Measurements from ENCODE around the gene PPP1R13B.

Gene PPP1R13B

DNA sequence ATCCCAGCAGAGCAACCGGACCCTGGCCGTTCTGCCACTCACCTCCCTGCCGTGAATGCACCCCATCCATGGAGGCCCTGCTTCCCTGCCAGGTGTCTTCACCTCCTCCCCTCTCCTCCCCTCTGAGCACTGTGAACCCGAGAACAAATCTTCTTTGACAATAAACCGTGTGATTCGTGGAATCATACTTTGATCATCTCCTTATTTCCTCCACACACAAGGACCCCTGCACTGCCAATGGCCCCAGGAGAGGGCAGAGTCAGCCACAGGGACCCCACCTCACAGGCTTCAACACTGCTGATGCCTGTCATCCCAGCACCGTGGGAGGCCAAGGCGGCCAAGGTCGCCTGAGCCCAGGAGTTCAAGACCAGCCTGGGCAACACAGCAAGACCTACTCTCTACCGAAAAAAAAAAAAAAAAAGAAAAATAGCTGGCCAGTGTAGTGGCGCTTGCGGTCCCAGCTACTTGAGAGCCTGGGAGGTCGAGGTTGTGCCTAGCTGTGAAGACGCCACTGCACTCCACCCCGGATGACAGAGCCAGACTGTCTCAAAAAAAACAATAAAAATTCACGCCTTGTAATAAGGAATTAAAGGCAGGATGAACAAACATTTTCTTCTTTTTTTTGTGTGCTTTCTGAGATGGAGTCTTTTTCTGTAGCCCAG, 133.2 kb downstream of the PPP1R13B start:
- no peak for TF ChIP-seq GATA2 (IDR thresholded peaks at IDR 0.05; ENCODE audit: low read depth, low read length)
- no peak for TF ChIP-seq GATA3 (IDR thresholded peaks at IDR 0.05; ENCODE audit: low read depth, low read length)

DNA sequence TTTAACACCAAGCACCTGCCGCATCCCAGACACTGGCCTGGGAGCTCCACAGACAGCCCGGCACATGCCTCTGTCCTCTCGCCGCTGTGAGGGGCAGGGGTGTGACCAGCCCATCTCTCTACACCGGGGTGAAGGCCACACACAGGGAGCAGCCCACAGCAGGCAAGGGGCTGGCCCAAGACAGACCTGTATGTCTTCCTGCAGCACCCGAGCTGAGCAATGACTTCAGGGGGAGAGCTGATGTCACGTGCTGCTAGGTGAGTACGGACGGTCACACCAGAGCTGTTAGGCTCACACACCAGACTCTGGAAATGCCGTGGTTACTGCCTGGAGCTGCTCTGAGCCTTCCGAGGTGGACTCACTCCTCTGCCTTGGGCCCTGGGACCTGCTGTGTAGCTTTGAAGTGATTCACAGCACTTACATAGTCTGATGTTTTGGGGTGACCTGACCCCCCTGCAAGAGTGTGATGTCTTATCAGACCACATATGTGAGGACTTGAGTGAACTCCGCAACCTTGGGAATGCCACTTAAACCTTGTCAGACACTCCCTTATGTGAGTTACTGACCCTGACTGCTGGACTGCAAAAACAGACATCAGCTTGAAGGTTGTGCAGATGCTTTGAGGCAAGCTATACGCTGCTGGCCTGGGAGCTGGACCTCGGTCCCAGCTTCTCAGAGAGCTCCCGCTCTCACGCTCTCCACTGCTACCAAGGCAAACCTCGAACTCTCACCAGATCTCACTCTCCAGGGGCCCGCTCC, 133.9 kb downstream of the PPP1R13B start:
- TF ChIP-seq GATA3 (IDR thresholded peaks at IDR 0.05; ENCODE audit: low read depth, low read length) (no peak), GATA2 (IDR thresholded peaks at IDR 0.05; ENCODE audit: low read depth, low read length) (no peak)

DNA sequence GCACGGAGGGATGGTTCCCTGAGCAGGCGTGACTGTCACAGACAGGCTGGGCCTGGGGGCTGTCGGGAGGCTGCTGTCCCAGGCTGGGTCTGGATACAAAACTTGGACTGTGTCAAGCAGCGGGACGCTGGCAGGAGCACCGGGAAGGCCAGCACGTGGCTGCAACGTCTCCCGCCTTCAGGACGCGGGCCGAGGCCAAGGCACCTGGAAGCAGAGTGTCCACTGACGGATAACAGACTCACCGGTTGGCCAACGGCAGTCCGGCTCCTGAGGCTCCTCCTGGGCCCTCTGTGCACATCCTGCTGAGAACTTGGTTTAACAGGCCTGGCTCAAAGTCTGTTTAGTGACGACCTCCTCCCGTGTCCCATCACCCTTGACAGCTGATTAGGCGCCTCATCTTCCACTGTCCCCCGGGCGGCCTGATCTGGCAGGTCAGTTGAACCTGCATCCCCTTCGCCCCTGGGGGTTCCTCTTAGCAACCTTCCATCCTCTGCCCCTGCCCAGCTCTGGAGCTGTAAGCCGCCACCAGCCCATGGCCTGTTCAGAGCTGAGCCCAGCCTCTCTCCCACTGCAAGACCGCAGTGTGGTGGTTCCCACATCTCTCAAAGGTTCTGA, 134.6 kb downstream of the PPP1R13B start:
- TF ChIP-seq GATA2 (IDR thresholded peaks at IDR 0.05; ENCODE audit: low read depth, low read length), result no peak
- TF ChIP-seq GATA3 (IDR thresholded peaks at IDR 0.05; ENCODE audit: low read depth, low read length), result no peak

DNA sequence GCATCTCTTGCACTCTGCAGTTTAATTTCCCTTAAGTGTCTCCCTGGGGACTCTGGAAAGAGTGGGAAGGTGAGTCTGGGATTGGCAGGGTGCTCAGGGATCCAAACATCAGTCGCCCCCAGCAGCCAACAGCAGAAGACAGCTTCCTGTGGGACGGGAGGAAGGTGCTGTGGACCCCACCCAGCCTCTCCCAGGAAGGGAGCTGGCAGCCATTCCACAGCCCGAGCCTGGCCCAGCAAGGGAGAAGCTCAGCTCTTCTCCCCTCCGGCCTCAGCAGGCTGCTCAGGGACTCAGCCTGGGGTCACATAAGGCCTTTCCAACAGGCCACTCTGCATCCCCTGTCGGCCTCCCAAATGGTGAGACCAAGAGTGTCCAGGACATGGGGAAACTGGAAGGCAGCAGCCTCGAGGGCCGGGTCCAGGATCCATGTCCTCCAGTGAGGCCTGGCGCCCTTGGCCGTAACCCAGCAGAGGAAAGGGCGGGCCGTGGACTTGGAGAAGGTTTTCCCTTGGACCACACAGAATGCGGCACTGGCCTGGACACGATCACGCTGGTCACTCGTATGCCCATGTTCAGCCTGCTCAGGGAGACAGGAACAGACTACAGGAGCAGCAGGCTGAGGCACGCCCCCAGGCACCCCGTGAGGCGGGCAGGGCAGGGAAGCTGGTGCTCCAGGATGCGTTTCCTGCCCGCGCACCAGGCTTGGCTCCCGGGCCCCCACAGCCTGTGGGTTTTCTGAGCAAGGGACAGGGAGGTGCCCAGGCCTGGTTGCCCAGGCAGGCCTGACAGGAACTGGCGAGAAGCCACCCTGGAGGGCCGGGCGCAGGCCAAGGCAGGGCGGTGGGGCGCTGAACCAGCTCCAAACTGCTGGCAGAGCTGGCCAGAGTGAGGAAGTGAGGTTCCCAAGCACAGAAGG, 135.6 kb downstream of the PPP1R13B start:
- TF ChIP-seq GATA3 (IDR thresholded peaks at IDR 0.05; ENCODE audit: low read depth, low read length), result no peak
- TF ChIP-seq GATA2 (IDR thresholded peaks at IDR 0.05; ENCODE audit: low read depth, low read length), result no peak

DNA sequence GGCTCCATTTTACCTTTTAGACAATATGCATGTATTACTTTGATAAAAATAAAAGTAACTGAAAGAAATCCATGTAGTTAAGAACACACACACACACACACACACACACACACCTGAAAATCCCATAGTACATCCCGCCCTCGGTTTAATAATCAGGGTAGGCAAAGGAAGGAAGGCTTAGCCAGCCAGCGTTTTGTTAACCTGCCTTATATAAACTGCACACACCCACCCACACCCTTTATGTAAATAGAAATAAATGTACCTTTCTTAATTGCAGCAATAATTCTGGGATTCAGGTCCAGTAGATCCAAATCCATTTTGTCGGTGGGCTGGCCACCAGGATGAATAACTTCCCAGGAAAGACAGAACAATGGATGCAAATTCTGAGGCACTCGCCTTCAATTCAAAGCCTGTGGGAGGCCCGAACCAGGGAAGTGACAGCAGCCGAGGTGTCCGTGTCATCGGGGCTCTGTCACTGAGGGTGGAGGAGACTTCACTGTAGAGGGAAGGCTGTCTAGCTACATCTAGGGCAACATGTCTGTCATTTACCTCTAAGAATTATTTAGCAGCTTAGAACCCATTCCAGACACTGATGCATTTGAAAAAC, 136.5 kb downstream of the PPP1R13B start:
- TF ChIP-seq GATA3 (IDR thresholded peaks at IDR 0.05; ENCODE audit: low read depth, low read length) (no peak), GATA2 (IDR thresholded peaks at IDR 0.05; ENCODE audit: low read depth, low read length) (no peak)

DNA sequence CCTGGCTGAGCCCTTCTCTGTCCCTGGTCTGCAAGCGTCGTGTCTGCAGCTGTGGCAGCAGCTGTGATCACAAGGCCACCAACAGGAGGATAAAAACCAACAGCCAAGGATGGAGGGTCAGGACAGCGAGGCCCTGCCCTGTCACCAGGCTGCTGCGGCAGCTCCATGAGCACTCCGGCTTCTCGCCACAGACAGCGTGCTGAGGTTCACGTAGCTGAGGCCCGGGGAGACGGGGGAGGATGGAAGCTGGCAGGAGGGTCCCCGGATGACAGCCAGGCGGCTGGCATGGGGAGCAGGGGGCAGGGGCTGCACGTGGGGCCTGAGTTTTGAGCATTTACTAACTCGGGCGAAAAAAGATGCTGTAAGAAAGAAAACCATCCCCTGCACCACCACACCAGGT, 137.6 kb downstream of the PPP1R13B start:
- no peak for TF ChIP-seq GATA3 (IDR thresholded peaks at IDR 0.05; ENCODE audit: low read depth, low read length)
- TF ChIP-seq GATA2 (IDR thresholded peaks at IDR 0.05; ENCODE audit: low read depth, low read length), result no peak

DNA sequence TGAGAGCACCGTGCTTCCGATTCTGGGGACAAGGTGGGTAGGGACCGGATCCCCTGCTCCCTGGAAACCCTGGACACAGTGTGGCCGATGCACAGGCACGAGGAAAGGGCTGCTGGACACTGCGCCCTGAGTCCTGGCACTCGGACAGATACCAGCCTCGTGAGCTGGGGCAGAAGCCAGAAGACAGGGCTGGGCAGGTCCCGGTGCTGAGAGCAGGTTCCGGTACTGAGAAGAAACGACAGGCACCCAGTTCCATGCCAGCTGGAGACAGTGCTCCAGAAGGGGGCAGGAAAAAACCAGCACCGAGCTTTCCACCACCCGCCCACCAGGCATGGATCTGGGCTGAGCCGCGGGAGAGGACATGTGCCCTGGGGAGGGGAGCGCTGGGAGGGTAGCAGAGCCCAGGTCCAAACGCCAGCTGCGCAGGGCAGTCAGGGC, 138.6 kb downstream of the PPP1R13B start:
- TF ChIP-seq GATA3 (IDR thresholded peaks at IDR 0.05; ENCODE audit: low read depth, low read length) (no peak), GATA2 (IDR thresholded peaks at IDR 0.05; ENCODE audit: low read depth, low read length) (no peak)

DNA sequence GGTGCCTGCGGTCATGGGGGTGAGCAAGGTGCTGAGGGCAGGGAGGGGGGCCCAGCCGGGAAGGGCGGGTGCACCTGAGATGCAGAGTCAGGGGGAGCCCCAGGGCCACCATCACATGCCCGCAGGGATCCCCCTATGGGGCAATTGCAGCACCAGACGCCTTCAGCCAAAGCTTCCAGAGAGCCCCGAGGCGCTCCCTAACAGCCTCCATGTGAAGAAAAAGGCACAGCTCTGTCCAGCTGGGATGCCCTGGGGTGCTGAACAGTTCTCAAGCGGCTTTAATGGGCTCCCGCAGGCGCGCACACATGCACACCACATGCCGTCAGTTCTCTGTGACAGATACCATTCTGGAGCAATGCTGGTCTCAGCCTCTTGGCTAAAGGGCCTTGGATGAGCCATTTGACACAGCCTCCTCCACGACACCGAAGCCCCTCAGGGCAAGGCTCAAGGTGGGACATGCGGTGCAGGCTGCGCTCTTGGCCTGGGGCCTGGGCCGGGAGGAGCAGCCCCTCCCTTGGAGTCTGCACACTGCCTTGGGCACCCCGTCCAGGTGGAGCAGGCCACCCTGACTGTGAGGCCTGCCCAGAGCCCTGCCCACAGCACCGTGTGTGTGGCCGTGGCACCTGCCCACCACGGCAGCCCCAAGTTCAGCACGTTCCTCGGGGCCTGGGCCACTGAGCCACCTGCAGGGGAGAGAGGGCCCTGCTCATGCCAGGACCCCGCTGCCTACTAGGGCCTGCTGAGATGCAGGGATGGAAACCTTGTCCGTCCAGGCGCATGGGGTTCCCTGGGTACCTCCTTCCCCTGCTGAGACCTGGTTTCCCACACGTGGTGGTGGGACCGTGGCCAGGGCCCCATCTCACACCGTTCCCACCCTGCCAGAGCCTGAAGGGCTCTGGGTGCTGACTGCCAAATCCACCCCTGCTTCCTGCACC, 139.8 kb downstream of the PPP1R13B start:
- TF ChIP-seq GATA2 (IDR thresholded peaks at IDR 0.05; ENCODE audit: low read depth, low read length), result no peak
- no peak for TF ChIP-seq GATA3 (IDR thresholded peaks at IDR 0.05; ENCODE audit: low read depth, low read length)

DNA sequence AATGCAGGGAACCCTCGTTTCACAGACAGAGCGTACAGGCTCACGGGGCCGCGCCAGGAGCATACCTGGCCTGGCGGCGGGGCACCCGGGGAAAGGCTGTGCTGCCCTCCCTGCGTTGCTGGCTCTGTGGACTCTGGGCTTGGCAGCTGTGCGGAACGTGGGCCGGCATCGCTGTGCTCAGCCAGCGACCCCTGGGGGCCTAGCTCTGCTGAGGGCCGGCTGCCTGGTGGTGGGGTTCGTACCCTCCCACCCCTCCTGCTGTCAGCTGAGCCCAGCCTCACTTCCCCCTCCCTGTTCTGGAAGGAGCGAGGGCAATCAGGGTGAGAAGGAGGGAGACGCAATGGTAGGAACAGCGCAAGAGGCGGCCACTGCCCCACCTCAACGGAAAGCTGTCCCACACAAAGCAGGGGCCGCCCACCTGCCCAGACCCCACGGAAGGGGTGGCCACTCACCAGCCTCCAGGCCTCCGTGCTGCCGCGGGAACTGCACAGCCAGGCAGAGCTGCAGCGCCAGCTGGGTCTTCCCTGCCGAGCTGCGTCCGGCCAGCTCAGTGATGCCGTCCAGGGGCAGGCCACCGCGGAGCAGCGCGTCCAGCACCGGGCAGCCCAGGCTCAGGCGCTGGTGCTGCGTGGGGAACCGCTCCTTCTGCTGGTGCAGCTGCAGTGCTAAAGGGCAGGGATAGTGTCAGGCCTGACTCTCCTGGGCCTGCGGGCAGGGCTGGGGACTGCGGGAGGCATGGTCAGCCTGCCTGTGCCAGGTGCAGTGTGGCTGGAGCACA, 140.6 kb downstream of the PPP1R13B start:
- TF ChIP-seq GATA3 (IDR thresholded peaks at IDR 0.05; ENCODE audit: low read depth, low read length), result no peak

DNA sequence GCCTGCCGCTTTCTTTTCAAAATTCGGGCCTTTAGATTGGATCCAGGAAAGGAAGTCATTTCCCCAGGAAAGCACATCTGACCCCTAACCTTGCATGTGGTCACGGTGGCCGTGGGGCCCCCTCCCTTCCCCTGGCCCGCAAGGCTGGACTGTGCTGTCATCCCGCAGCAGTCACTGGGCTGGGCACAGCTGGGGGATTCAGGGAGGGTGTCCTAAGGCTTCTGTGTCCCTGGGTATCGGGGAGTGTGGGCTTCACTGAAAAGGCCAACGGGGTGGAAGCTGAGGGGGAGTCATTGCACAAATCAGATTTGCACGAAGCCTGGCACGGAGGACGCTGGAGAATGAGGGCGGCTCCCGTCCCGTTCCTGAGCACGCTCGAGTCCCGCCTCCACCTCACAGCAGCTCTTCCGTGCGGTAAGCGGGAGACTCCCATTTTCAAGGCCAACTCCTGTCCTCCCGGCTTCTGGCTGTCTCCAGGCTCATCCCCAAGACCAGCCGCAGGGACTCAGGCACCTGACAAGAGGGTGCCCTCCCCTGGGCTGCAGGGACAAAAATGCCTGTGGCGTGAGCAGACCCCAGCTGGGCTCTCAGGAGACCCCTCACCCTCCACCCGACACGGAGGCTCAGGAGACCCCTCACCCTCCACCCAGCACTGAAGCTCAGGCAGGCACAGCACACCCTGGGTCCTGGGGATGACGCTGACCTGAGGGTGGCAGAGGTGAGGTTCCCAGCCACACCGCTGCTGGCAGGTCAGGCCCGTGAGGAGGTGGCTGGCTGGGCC, 141.7 kb downstream of the PPP1R13B start:
- TF ChIP-seq GATA3 (IDR thresholded peaks at IDR 0.05; ENCODE audit: low read depth, low read length), result no peak
- no peak for TF ChIP-seq GATA2 (IDR thresholded peaks at IDR 0.05; ENCODE audit: low read depth, low read length)

DNA sequence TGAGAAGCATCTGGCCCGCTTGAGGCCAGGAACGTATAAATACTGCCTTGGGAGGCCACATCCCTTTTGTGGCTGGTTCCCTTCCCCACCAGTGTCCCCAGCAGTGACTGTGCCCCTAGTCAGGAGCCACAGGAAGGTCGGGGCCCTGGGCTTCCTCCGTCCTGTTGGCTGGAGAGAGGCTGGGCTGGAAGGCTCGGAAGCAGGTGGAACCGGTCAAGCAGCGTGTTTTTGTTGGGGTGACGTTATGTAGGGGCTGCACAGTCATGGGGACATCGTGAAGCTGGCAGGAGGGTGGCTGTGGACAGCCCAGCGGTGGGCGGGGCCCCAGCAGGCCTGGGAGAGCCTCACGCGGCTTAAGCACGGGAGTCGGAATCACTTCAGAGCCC, 142.3 kb downstream of the PPP1R13B start:
- TF ChIP-seq GATA3 (IDR thresholded peaks at IDR 0.05; ENCODE audit: low read depth, low read length) (no peak), GATA2 (IDR thresholded peaks at IDR 0.05; ENCODE audit: low read depth, low read length) (no peak)

All from SH-SY5Y (cell line).